ENCODE measurements around the gene CACFD1.

CACFD1 gene

GRCh38 chr9:133459476-133460404 lies at the start of gene CACFD1:
CACFD1 (plus strand) TSS chr9:133459978; CDS start chr9:133460067, 89 bp downstream.
- DNase-seq (ENCODE audit: low read depth), result peak; percentile 95

DNA sequence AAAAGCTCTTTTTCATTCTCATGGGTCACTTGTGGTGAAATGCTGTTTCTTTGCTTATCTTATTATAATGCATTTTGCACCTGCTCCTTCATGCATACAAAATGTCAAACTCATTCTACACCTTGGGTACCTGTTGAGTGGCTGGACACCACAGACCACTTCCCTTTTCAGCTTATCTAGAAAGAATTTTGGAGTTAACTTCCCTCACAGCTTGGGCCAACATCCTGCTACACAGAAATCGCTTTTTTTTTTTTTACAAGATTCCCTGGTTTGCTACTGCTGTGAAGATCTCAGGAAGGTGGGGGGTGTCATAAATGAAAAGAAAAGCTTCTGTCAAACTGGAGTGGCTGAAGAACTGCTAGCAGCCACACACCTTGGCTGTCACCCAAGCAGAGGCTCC lies 44.6 kb upstream of the CACFD1 start:
- no peak for DNase-seq (ENCODE audit: low read depth)

GRCh38 chr9:133417541-133418461 lies 42.0 kb upstream of the CACFD1 start, which contains the start of gene REXO4:
REXO4 (minus strand) TSS chr9:133418010; CDS start chr9:133417844, 166 bp downstream.
- peak; percentile 96 for DNase-seq (ENCODE audit: low read depth)

- DNase-seq (ENCODE audit: low read depth), result no peak
These were observed 40.8 kb upstream of the CACFD1 start for GRCh38 chr9:133419005-133419404.

DNA sequence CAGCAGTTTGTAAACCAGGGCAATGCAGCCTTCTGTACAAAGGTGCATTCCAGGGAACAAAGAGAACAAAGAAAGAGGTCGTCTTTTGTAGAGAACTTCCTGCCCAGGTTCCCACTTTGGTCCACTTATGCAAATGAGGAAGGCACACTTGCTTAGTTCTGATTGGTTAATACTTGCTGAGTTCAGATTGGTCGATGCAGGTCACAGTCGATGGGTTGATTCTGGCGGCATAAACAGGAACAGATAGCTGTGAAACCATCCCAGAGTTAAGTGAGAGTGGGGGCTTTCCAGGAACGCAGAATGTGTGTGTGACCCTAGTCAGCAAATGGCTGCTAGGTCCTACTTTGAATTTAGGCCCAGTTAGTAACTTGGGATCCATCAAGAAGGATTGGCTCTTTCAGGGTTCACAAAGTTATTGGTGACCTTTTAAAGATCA lies 39.4 kb upstream of the CACFD1 start:
- DNase-seq (ENCODE audit: low read depth), result no peak

DNA sequence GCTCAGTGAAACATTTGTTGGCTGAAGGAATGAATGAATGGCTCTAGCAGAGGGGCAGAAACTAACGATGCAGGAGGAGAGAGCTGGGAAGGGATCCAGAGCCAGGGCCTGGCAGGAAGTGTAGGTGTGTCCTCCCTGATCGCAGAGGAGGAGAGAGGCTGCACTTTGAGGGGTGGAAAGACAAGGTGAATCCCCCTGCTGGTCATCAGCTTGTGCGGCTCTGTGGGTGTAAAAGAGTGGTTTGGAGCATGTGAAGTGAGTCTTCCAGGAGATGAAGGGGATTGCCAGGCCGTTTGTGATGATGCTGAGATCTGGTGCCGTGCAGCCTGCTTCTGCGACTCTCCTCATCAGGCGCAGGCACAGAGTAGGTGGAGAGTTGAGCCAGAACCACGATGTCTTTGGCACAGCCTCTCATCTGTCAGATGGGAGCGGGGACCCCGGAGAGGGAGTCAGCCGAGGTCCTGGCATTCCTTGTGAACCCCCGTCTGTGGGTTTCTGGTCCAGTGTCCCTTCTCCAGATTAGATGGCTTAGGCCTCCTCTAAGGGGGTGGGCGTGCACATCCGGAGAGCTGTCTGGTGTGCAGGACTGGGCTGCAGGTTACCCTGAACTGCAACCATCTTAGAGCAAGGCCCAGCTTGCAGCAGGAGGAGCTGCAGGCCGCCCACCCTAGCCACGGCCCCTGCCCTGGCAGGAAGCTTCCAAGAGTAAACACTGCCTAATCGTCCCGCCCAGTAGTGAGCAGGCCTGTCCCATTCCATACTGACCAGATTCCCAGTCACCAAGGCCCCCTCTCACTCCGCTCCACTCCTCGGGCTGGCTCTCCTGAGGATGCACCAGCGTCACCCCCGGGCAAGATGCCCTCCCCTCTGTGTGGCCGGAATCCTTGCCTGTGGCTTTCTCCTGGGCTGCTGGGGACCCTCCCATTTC lies 37.9 kb upstream of the CACFD1 start, which contains the start of gene ADAMTS13:
ADAMTS13 (plus strand) TSS at position 753 of the 928 bp plus-strand sequence; CDS start at position 830, 77 bp downstream.
- DNase-seq (ENCODE audit: low read depth), result peak; percentile 52

DNA sequence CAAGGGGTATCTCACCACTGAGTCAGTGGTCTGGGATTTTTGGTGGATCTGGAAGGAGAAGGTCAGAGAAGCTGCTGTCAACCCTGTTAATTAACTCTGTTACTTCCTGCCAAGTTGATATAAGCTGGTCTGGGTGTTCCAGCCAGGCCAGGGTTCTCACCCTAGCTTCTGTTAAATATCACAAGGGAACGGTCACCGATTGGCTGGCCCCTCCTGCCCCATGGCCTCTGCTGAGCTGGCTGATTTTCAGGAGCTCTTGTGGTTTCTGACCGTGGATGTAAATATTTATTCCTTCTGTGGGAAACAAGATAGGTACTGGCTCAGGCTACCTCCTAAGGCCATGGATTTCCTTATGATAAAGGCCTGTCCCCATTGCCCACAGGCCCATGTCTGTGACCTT lies 36.6 kb upstream of the CACFD1 start:
- no peak for DNase-seq (ENCODE audit: low read depth)

DNA sequence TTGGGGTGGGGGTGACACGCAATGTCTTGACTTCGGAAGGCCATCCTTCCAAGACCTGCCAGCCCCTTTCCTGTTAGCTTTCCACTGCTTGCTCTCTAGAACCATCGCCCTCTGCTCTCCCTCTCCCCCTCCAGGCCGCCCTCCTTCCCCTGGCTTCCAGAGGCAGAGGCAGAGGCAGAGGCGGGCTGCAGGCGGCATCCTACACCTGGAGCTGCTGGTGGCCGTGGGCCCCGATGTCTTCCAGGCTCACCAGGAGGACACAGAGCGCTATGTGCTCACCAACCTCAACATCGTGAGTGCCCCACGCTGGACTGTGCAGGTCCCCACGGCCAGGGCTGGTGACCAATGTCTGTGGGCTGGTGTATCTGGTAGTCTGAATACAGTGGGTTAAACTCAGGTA lies 35.6 kb upstream of the CACFD1 start:
- no peak for DNase-seq (ENCODE audit: low read depth)

DNA sequence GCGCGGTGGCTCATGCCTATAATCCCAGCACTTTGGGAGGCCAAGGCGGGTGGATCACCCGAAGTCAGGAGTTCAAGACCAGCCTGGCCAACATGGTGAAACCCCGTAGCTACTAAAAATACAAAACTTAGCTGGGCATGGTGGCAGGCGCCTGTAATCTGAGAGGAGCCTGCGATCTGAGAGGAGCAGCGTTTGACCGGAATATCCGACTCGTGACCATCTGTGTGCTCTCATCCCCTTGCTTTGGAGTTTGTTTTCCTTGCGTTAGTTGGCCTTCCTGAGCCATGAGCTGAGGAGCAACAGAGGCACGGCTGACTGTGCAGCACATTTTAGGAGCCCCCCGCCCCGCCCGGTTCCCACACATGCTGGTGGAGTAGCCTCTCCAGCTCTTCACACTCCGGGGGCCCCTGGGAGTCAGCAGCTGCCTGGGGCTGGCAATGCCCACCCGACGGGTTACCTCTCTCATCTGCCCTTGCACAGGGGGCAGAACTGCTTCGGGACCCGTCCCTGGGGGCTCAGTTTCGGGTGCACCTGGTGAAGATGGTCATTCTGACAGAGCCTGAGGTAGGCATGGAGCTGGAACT lies 34.6 kb upstream of the CACFD1 start:
- no peak for DNase-seq (ENCODE audit: low read depth)

GRCh38 chr9:133426011-133426410 lies 33.8 kb upstream of the CACFD1 start:
- no peak for DNase-seq (ENCODE audit: low read depth)

DNA sequence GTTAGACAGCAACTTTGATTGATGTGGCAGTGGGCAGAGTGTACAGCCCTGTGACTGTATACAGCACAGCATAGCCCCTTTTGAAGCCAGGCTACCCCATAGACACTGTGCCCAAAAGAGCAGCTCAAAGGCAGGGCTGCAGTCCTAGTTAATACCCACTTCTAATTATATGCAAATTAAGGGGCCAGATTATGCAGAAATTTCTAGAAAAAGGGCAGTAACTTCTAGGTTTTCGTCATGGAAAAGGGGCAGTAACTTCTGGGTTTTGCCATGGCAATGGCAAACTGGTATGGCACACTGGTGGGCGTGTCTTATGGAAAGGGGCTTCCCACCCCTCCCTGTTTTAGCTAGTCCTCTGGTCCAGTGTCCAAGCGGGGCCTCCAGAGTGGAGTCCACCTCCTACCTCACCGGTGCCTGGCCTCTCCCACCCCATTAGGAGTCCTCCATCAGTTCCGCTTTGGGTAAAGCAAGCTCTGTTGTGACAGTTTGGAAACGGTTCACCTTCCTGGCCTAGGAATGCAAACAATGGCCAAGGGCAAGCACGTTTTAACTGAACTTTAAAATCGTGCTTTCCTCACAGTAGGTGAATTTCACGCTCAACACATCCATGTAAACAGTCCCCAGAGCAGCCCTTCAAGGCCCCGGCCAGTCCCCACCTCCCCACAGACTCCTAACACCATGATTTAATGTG lies 32.0 kb upstream of the CACFD1 start:
- no peak for DNase-seq (ENCODE audit: low read depth)

DNA sequence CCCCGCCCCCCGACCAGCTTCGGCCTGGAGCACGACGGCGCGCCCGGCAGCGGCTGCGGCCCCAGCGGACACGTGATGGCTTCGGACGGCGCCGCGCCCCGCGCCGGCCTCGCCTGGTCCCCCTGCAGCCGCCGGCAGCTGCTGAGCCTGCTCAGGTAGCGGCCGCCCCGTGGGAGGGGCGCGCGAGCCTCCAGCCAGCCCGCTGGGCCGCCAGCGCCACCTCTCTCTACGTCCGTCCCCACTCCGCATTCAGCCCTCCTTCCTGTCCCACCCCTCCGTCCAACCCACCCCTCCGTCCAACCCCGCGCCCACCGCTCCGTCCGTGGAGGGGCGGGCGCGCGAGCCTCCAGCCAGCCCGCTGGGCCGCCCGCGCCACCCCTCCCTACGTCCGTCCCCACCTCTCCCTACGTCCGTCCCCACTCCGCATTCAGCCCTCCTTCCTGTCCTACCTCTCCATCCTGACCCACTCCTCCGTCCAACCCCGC lies 31.1 kb upstream of the CACFD1 start:
- peak; percentile 17 for DNase-seq (ENCODE audit: low read depth)

- no peak for DNase-seq (ENCODE audit: low read depth)
These were observed 30.6 kb upstream of the CACFD1 start for GRCh38 chr9:133429214-133429613.

GRCh38 chr9:133429641-133430161 lies 30.1 kb upstream of the CACFD1 start:
- DNase-seq (ENCODE audit: low read depth), result peak; percentile 55

- no peak for DNase-seq (ENCODE audit: low read depth)
These were observed 29.5 kb upstream of the CACFD1 start for GRCh38 chr9:133430244-133430643.

DNA sequence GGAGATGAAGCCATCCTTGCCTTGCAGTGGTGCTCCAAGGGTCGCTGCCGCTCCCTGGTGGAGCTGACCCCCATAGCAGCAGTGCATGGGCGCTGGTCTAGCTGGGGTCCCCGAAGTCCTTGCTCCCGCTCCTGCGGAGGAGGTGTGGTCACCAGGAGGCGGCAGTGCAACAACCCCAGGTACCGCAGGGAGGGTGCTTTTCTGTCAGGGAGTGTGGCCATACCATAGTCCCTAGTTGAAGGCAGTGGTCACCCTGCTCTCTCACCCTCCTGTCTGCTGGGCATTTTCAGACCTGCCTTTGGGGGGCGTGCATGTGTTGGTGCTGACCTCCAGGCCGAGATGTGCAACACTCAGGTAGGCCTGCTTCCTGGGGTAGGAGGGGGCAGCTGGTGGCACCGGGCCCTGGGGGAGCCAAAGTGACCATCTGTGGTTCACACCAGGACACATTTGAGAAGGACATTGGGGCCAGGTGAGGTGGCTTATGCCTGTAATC lies 26.4 kb upstream of the CACFD1 start:
- DNase-seq (ENCODE audit: low read depth), result no peak

- DNase-seq (ENCODE audit: low read depth), result no peak
These were observed 23.1 kb upstream of the CACFD1 start for GRCh38 chr9:133436681-133437080.

GRCh38 chr9:133437753-133438531 lies 21.8 kb upstream of the CACFD1 start:
- no peak for DNase-seq (ENCODE audit: low read depth)

- no peak for DNase-seq (ENCODE audit: low read depth)
These were observed 20.4 kb upstream of the CACFD1 start for GRCh38 chr9:133439337-133439736.
